Fibroblast of the aortic adventitia (primary cell): Measurements from ENCODE around the gene TMEM100. TPM values are rescaled to one million over a fixed set of nuclear protein-coding genes. Genes with fewer than 3 reads are reported as not detected.

ENCODE experiments used
- DNase-seq: peaks from one replicate; pipeline ENCODE4 v3.0.0-alpha.2; 2010; ENCODE audit warnings: low read depth
- H3K4me3 ChIP-seq: 2 replicates; pipeline ENCODE4 v1.5.1; 2011; ENCODE audit warnings: low read depth, mild to moderate bottlenecking, control low read depth, low read length, moderate library complexity
- CTCF ChIP-seq: IDR thresholded peaks from 2 replicates; pipeline ENCODE4 v1.5.1; 2011; ENCODE audit warnings: mild to moderate bottlenecking, low read length, control low read depth, inconsistent platforms; ENCODE audit not compliant: insufficient read depth
- total RNA-seq: library from RNA; depleted of rRNA; stranded (reverse); fragments of >200 nt; gene quantifications from 2 replicates; pipeline ENCODE4 v1.2.3, GENCODE V29; 2012; ENCODE audit warnings: low replicate concordance

TMEM100 gene
- total RNA-seq, 1 donor, result 2.1 TPM

- H3K4me3 ChIP-seq, result no peak overlapping the region
- TF ChIP-seq CTCF, result no peak
- no peak for DNase-seq
Observed at GRCh38 chr17:55702150-55702549, 20.5 kb downstream of the TMEM100 start.

GRCh38 chr17:55699181-55699860, 23.3 kb downstream of the TMEM100 start:
- TF ChIP-seq CTCF, result no peak
- DNase-seq, result no peak
- no peak overlapping the region for H3K4me3 ChIP-seq

- DNase-seq, result no peak
- no peak for TF ChIP-seq CTCF
- H3K4me3 ChIP-seq, result no peak overlapping the region
Observed at GRCh38 chr17:55694286-55694910, 28.3 kb downstream of the TMEM100 start.

- H3K4me3 ChIP-seq, result no peak overlapping the region
- no peak for TF ChIP-seq CTCF
- no peak for DNase-seq
Observed at GRCh38 chr17:55693254-55694216, 29.1 kb downstream of the TMEM100 start.

GRCh38 chr17:55692276-55692675, 30.4 kb downstream of the TMEM100 start:
- TF ChIP-seq CTCF, result no peak
- no peak for DNase-seq
- H3K4me3 ChIP-seq, result no peak overlapping the region

- H3K4me3 ChIP-seq, result no peak overlapping the region
- no peak for DNase-seq
- TF ChIP-seq CTCF, result no peak
Observed at GRCh38 chr17:55691666-55692065, 31.0 kb downstream of the TMEM100 start.
